Hindlimb muscle (tissue), 1 donor: ENCODE data around the gene CEP152. TPM values are rescaled to one million over a fixed set of nuclear protein-coding genes. Genes with fewer than 3 reads are reported as not detected.
"Not testable (repeated sequence)": the region's sequence is repeated elsewhere in the genome, so short reads cannot be mapped to it uniquely, and the experiment has no call there.

ENCODE experiments used
- DNase-seq: peaks from one replicate; pipeline ENCODE4 v3.0.0-alpha.2; 2013
- polyA plus RNA-seq: library from polyadenylated mRNA; unstranded; fragments of 120-200 nt; gene quantifications from one replicate; pipeline ENCODE4 v1.2.1, GENCODE V29; 2013; ENCODE audit not compliant: insufficient read length

The CEP152 gene
- polyA plus RNA-seq, result 3.2 TPM

- peak; percentile 96 for DNase-seq
Measured at GRCh38 chr15:48810414-48811324, at the start of gene CEP152. Gene CEP152, minus strand, starts transcription at chr15:48811069. Its CDS starts 5,420 bp downstream, at chr15:48805649.

GRCh38 chr15:48859426-48859825 lies 48.6 kb upstream of the CEP152 start:
- no peak for DNase-seq

- DNase-seq, result no peak
Measured at GRCh38 chr15:48858401-48858800, 47.5 kb upstream of the CEP152 start.

- DNase-seq, result no peak
Measured at GRCh38 chr15:48856942-48857341, 46.1 kb upstream of the CEP152 start.

- peak; percentile 47 for DNase-seq
Measured at GRCh38 chr15:48855501-48856440, 44.9 kb upstream of the CEP152 start.

- not testable (repeated sequence) for DNase-seq
Measured at GRCh38 chr15:48854434-48854833, 43.6 kb upstream of the CEP152 start.

GRCh38 chr15:48851956-48852355 lies 41.1 kb upstream of the CEP152 start:
- DNase-seq, result no peak

- no peak for DNase-seq
Measured at GRCh38 chr15:48850648-48851047, 39.8 kb upstream of the CEP152 start.

GRCh38 chr15:48845123-48845522 lies 34.3 kb upstream of the CEP152 start:
- DNase-seq, result no peak

GRCh38 chr15:48842501-48842900 lies 31.6 kb upstream of the CEP152 start:
- DNase-seq, result no peak

- DNase-seq, result no peak
Measured at GRCh38 chr15:48834756-48835155, 23.9 kb upstream of the CEP152 start.

- no peak for DNase-seq
Measured at GRCh38 chr15:48833526-48834239, 22.8 kb upstream of the CEP152 start.

GRCh38 chr15:48832648-48833047 lies 21.8 kb upstream of the CEP152 start:
- no peak for DNase-seq

- no peak for DNase-seq
Measured at GRCh38 chr15:48828906-48829305, 18.0 kb upstream of the CEP152 start.

GRCh38 chr15:48828471-48828870 lies 17.6 kb upstream of the CEP152 start:
- no peak for DNase-seq

- DNase-seq, result no peak
Measured at GRCh38 chr15:48825075-48825474, 14.2 kb upstream of the CEP152 start.

- DNase-seq, result no peak
Measured at GRCh38 chr15:48823706-48824105, 12.8 kb upstream of the CEP152 start.

GRCh38 chr15:48823237-48823636 lies 12.4 kb upstream of the CEP152 start:
- DNase-seq, result no peak

- no peak for DNase-seq
Measured at GRCh38 chr15:48814286-48814685, 3.4 kb upstream of the CEP152 start.

- no peak for DNase-seq
Measured at GRCh38 chr15:48811325-48811958, 573 bp upstream of the CEP152 start.

GRCh38 chr15:48806151-48806550 lies 4.7 kb downstream of the CEP152 start:
- no peak for DNase-seq

GRCh38 chr15:48805591-48805990 lies 5.3 kb downstream of the CEP152 start:
- no peak for DNase-seq
